Parathyroid adenoma (tissue), 2 donors: ENCODE data around the gene RHOF.
A peak's percentile ranks its signal among the peaks of the same experiment; 100 is the strongest.

Experiments used
- H2AFZ ChIP-seq: fragments of 300-600 bp; sonication (generic); one replicate; pipeline ENCODE4 v1.7.0; 2017; ENCODE audit warnings: antibody characterized with exemption, mild to moderate bottlenecking
- H3K27ac ChIP-seq: fragments of 300-600 bp; sonication (generic); one replicate; pipeline ENCODE4 v1.7.0; 2017
- H3K27me3 ChIP-seq: fragments of 300-600 bp; sonication (generic); one replicate; pipeline ENCODE4 v1.7.0; 2017; ENCODE audit warnings: low read length; ENCODE audit not compliant: control insufficient read depth, insufficient read depth
- H3K36me3 ChIP-seq: fragments of 300-600 bp; sonication (generic); one replicate; pipeline ENCODE4 v1.7.0; 2017; ENCODE audit warnings: low read length; ENCODE audit not compliant: control insufficient read depth, insufficient read depth
- H3K4me1 ChIP-seq: fragments of 300-600 bp; sonication (generic); one replicate; pipeline ENCODE4 v1.7.0; 2017; ENCODE audit warnings: control low read depth
- H3K4me2 ChIP-seq: fragments of 300-600 bp; sonication (generic); one replicate; pipeline ENCODE4 v1.7.0; 2017; ENCODE audit warnings: low read length
- H3K4me3 ChIP-seq: fragments of 300-600 bp; sonication (generic); one replicate; pipeline ENCODE4 v1.7.0; 2017; ENCODE audit warnings: low read depth, low read length
- H3K79me2 ChIP-seq: fragments of 300-600 bp; sonication (generic); one replicate; pipeline ENCODE4 v1.7.0; 2017; ENCODE audit warnings: control low read depth
- H3K9ac ChIP-seq: fragments of 300-600 bp; sonication (generic); one replicate; pipeline ENCODE4 v1.7.0; 2017; ENCODE audit warnings: mild to moderate bottlenecking
- H3K9me3 ChIP-seq: fragments of 300-600 bp; sonication (generic); one replicate; pipeline ENCODE4 v1.7.0; 2017; ENCODE audit warnings: low read length; ENCODE audit not compliant: control insufficient read depth
- CTCF ChIP-seq: fragments of 300-600 bp; sonication (generic); IDR thresholded peaks from one replicate; pipeline ENCODE4 v1.7.0; 2017; ENCODE audit warnings: antibody characterized with exemption, mild to moderate bottlenecking
- donor health status: primary hyperparathyroidism.

RHOF gene

DNA sequence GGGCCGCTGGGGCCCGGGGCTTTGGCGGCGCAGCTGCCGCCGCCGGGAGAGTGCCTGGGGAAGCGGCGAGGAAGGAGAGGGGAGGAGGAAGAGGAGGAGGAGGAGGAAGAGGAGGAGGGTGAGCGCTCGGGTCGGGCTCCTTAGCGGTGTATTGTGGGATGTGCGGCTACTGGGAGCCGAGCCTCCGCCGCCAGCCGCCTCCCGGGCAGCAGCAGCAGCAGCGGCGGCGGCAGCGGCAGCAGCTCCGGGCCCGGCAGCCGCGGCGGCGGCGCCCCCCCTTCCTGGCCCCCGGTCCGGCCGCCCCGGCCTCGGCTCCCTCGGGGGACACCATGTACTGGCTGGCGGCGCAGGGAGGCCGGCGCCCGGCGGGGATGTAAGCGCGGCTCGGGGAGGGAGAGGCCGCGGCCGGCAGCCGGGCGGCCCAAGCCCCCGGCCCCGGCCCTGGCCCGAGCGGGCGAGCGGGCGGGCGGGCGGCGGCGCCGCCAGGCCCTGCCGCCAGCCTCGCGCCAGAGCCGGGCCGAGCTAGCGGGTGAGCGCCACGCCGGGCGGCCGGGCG, 10.5 kb upstream of the RHOF start, which contains the start of gene SETD1B:
Gene SETD1B (plus strand): TSS at position 149 of the 556 bp plus-strand sequence. CDS start 729 bp downstream, outside the sequence.
- Histone ChIP-seq H2AFZ (peak within 1 kb of the TSS; percentile 86), H3K27ac (peak within 1 kb of the TSS; percentile 100), H3K9me3 (no peaks in the 10 kb centered on the region), H3K36me3 (no peaks in the 10 kb centered on the region), H3K79me2 (peaks cover 27% of the 10 kb centered on the region), H3K4me3 (peak within 1 kb of the TSS; percentile 95), H3K4me2 (peak within 1 kb of the TSS; percentile 99), H3K9ac (peak within 1 kb of the TSS; percentile 88), H3K27me3 (no peaks in the 10 kb centered on the region), H3K4me1 (peaks cover 13% of the 10 kb centered on the region)
- TF ChIP-seq CTCF: no peak

GRCh38 chr12:121802843-121803698, 9.6 kb upstream of the RHOF start:
- Histone ChIP-seq H3K9me3 (no peaks in the 10 kb centered on the region), H3K27me3 (no peaks in the 10 kb centered on the region), H3K27ac (peak overlapping the region; percentile 100), H3K79me2 (peaks cover 24% of the 10 kb centered on the region), H2AFZ (peak overlapping the region; percentile 86), H3K36me3 (no peaks in the 10 kb centered on the region), H3K4me2 (peak overlapping the region; percentile 99), H3K4me3 (peak overlapping the region; percentile 95), H3K4me1 (peaks cover 22% of the 10 kb centered on the region), H3K9ac (peak overlapping the region; percentile 88)
- peak; percentile 20 for TF ChIP-seq CTCF

DNA sequence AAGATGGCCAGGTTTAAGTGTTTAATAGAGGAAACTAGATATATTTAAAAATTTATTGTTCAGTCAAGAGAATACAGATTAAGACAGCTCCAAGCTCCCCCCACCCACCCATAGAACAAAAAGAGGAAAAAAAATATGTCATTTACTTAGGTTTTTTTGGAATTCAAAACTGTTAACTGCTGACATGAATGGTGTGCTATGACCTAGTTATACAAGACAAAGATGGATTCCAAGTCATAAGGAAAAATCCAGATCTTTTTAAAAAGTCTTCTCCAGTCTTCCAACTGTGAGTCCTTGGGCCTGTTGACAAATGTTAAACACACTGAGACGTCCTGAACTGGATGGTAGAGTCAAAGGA, 9.0 kb upstream of the RHOF start:
- H3K9ac ChIP-seq: peak overlapping the region; percentile 88
- H3K79me2 ChIP-seq: peaks cover 21% of the 10 kb centered on the region
- peak overlapping the region; percentile 95 for H3K4me3 ChIP-seq
- peaks cover 28% of the 10 kb centered on the region for H3K4me1 ChIP-seq
- peak overlapping the region; percentile 100 for H3K27ac ChIP-seq
- TF ChIP-seq CTCF: no peak
- H3K4me2 ChIP-seq: peak overlapping the region; percentile 99
- H3K9me3 ChIP-seq: no peaks in the 10 kb centered on the region
- no peak overlapping the region for H2AFZ ChIP-seq
- no peaks in the 10 kb centered on the region for H3K36me3 ChIP-seq
- H3K27me3 ChIP-seq: no peaks in the 10 kb centered on the region

DNA sequence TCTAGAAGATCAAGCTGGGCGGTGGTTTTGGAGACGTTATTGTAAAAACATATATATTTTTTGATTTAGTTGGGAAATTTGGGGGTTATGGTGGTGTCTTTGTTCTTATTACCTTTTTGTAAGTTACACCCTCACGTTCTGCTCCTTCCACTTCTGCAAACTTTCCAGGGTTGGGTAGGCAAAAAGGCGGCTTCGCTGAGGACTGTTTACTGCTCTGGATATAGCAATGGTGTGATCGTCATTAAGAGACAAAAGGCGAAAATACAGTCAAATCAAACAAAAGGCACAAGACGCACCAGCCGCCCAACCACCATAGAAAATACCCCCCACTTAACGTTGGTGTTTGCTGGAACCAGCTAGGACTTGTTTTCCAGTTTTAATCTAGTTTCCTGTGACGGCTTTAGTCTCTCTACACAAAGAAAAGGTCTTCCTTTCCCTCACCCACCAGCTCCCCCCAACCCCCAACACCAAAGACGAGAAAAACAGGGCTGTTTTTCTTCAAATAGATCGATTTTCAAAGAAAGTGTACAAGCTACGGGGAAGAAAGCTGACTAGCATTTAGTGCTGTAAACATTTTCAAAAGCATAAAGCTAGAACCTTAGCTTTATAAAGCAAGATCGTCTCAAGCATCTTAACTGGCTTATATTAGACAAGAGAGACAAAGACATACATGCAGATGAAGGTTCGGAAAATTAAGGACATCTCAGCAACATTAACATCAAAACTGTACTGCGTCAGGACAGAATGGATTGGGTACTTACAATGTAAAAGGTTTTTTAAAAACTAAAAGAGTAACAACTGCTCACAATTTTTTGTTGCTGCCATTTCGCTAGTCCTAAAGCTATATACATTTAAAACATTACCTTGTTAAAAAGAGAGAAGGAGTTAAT, 8.4 kb upstream of the RHOF start:
- peaks cover 17% of the 10 kb centered on the region for H3K79me2 ChIP-seq
- no peaks in the 10 kb centered on the region for H3K27me3 ChIP-seq
- H3K4me1 ChIP-seq: peaks cover 28% of the 10 kb centered on the region
- H3K4me2 ChIP-seq: peak overlapping the region; percentile 99
- peak overlapping the region; percentile 88 for H3K9ac ChIP-seq
- peak overlapping the region; percentile 95 for H3K4me3 ChIP-seq
- H3K9me3 ChIP-seq: no peaks in the 10 kb centered on the region
- peak overlapping the region; percentile 42 for H2AFZ ChIP-seq
- no peak for TF ChIP-seq CTCF
- H3K36me3 ChIP-seq: no peaks in the 10 kb centered on the region
- peak overlapping the region; percentile 100 for H3K27ac ChIP-seq
